ENCODE results near the gene CEP85. TPM values are rescaled to one million over a fixed set of nuclear protein-coding genes. Genes with fewer than 3 reads are reported as not detected.

Gene CEP85
- total and polyA plus RNA-seq, 9 of the 15 experiments (the other 6 are each of a cell fraction or from before 2014, with no cell fraction given) = 42.1 to 140 (median 92.6) TPM

- TF ChIP-seq REST (IDR thresholded peaks at IDR 0.05; ENCODE audit: borderline replicate concordance) (no peak), REST (CRISPR knock-in tag; IDR thresholded peaks at IDR 0.05; ENCODE audit: low read depth) (0 out of 2 replicates have a peak, but pooled peaks have one; percentile 39), ELF1 (tag; IDR thresholded peaks at IDR 0.05) (no peak; the same call in 1 of the 2 replicates), MBD2 (IDR thresholded peaks at IDR 0.05; ENCODE audit: borderline replicate concordance, low read depth) (peak; percentile 76), ZNF143 (CRISPR knock-in tag; IDR thresholded peaks at IDR 0.05) (peak; percentile 73), RCOR1 (IDR thresholded peaks at IDR 0.05; ENCODE audit: borderline replicate concordance in 1 of 2, low read depth in 2 of 2, low read length in 2 of 2) (no peak; a peak in 1 of 4 replicates), CEBPB (tag; IDR thresholded peaks at IDR 0.05) (peak; percentile 73), TFAM (CRISPR knock-in tag; conservative IDR thresholded peaks at IDR 0.05) (no peak), FUS (optimal IDR thresholded peaks at IDR 0.05; ENCODE audit: low read depth, low read length) (no peak), PRDM10 (IDR thresholded peaks at IDR 0.05; ENCODE audit: partially characterized antibody) (peak; percentile 60), RBM14 (IDR thresholded peaks at IDR 0.05; ENCODE audit: borderline replicate concordance, insufficient read depth, low read depth, low read length) (no peak), YY1 (IDR thresholded peaks at IDR 0.05; ENCODE audit: borderline replicate concordance in 1 of 3, control insufficient read depth in 1 of 3, extremely low read depth in 1 of 3, insufficient read depth in 3 of 3, insufficient read length in 1 of 3, insufficient replicate concordance in 2 of 3, low read depth in 1 of 3, low read length in 2 of 3) (peak; percentile 95 to 100 (median 98)), SAFB2 (IDR thresholded peaks at IDR 0.05; ENCODE audit: borderline replicate concordance, low read depth, low read length, severe bottlenecking) (no peak), RFX1 (IDR thresholded peaks at IDR 0.05) (peak; percentile 98)
These were observed 72.6 kb downstream of the CEP85 start, which contains the start of gene UBXN11 (continued) for GRCh38 chr1:26306290-26307229.

All from K562 (cell line).